Stimulated activated CD4-positive, alpha-beta T cell treated with anti-CD3 and anti-CD28 coated beads, TNF-alpha, amount 100 ng/mL, for 1 hour (primary cell): ENCODE measurements around the gene MAP3K9.

ENCODE experiments used
- DNase-seq, 3 donors: peaks; one replicate each; pipeline ENCODE4 v3.0.0-alpha.2; 2020; ENCODE audit warnings: low read depth in 3 of 3, low spot score in 1 of 3

MAP3K9 gene

DNA sequence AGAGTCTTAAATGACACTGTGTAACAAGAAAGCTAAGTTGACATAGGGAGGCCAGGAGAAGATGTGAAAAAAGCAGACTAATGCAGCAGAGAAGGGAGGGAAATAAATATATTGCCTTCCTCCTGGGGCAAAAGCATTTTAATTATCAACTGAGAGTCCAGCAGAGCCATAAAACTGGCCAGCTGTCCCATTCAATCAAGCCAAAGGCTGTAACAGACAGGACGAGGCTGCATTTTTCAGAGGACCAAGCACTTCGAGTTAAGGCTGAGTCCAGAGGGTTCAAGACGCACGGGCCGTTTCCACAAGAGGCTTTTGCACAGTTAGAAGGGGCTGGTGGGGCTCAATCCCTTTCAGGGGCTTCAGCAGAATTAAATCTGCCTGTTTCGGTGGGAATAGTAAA lies 20.4 kb downstream of the MAP3K9 start:
- no peak for DNase-seq

DNA sequence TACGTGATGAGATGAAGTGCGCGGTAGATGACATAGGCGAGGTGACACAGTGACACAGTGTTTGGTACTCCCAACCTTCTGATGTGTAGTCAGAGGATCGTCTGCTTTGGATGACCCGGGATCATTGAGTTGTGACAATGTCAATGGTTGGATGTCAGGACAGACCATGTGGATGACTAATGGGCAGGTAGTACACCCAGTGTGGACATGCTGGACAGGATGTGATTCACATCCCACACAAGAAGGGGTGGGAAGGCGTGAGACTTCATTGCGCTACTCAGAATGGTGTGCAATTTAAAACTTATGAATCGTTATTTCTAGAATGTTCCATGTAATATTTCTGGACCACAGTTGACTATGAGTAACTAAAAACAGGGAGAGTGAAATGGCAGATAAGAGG lies 23.8 kb downstream of the MAP3K9 start:
- DNase-seq = no peak

DNA sequence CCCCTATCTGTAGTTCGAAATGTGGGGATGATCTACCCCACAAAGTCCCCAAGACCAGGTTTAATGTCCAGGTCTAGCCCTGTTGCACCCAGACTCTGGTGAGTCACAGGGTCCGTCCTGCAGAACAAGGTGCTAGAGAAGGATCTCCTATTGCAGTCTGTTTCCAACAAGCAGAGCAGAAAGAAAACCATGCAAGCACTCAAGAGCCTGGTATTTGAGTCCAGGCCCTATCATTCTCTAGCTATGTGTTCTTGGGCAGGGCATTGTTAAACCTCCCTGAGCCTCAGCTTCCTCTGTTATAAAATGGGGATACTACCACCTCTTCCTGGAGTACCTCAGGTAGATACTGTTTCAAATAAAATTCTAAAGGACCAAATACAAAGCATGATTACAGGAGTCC lies 24.4 kb downstream of the MAP3K9 start:
- no peak for DNase-seq

DNA sequence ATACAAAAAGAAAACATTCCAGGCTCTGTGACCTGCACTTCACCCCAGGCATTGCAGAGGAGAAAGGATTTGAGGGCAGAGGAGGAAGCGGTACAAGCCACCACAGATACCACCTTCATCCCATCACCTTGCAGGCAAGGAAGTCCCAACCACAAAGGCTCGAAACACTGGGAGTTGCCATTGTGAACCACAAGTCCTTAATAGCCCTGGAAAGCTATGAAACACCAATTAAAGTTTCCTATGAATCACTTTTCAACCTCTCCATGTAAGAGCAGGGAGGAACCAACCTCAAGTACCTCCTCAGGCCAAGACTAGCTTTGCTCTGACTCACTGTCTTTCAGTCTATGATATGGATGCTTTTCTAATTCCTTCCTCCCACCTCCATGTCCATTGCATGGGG lies 27.0 kb downstream of the MAP3K9 start:
- DNase-seq = no peak

DNA sequence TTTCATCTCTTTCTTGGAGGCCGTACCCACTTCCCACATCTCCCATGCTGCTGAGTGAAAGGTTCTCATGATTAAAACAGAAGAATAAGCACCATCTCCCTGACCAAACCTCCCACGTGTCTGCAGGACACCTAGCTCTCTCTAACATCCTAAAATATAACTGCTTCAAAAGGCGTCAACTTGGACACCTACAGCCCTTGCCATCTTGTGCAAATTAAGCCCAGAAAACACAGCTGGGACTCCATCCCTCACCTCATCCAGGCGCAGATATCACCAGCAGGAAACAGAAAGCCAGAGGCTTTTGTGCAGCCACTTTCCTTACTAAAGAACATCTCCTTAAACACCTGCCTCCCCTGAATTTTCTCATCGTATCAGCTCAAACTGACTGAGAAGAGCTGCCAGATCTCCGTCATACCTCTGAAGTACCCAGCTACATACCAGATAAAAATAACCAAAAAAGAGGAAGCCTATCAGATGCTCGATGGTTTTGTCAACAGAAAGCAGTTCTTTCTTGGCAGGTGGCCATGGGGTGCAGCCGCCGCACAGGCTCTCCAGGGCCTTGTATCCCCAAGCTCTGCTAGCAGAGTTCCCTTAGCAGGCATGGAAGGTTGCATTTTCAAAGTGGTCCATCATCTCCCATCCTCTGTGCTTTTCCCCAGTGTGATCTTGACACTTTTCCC lies 28.8 kb downstream of the MAP3K9 start:
- DNase-seq = no peak

DNA sequence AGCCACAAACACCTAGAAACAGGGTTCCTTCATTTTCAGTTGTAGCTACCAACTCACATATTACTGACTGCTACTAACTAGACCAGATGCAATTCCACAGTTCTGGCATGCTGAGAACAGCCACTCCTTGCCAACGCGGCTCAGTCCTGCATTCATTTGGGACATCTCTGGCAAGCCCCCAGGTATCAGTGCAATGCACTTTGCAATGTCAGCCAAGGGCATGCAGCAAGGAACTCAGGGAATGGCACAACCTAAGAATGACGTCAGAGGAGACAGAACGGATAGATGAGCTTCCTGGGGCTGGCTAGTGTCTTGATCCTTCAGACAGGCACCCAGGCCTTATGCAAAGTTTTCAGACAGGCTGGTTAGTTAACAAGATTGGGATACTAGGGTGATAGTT lies 29.6 kb downstream of the MAP3K9 start:
- no peak for DNase-seq

DNA sequence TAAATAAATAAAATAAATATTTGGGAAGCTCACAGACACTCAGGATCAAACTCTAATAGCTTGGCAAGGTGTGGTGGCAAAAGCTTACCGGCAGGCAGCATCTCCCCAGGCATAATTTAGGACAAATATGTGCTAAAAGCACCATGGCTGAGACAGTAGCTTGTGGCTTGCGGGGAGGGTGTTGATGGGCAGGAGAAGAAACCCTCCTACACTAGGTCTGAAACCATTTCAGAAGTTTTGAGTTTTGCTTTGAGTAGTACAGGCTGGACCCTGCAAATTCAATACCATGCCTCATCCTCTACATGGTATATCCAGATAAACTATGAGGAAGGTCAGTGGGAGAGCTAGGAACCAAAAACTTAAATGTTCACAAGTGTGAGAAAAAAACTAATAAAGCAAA lies 33.1 kb downstream of the MAP3K9 start:
- DNase-seq = no peak

DNA sequence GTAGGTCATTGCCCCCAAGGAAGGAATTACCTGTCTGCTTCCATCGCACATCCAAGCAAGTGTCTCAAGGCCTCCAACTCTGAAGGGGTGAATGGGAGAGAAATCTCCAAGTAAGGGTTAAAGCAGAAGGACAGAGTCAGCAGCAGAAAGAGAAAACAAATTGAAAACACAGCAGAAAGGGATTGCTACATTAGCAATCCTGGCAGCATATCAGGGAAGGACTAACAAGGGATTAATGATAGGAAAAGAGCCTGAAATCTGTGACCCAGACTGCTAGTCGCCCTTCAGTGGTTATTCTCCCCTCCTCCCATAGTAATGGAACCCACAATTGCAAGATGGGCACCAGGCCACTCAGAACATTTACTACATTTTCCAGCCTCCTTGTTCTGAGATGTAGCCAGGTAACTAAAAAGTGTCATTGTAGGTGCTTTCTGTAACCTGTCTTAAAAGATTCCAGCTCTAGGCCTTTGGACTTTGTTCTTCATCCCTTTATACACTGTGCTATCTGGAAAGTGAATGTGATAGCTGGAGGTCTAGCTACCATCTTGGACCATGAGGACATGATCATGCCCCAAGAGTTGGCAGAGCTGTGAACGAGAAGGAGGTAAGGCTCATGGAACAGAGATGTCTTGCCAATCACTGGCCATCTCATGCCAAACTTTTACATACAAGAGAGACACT lies 36.0 kb downstream of the MAP3K9 start:
- no peak for DNase-seq

DNA sequence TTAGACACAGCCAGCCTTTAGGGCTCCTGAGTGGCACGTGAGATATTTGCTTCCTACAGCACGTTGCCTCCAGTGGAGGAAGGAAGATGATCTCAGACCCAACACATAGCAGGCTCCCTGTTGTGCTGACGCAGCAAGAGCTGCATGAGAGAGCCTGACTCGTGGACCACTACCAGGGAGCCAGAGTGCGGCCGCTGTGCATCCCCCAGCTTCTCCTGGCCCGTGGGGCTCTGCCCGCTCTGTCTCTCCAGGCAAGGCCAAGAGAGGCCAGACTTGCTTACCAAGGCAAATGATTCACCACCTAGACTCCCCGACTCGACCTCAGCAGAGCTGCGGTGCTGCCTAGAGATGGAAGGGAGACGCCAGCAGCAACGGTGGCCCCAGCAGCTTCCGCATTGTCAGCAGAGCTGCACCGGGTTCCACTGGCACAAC lies 37.5 kb downstream of the MAP3K9 start:
- no peak for DNase-seq

DNA sequence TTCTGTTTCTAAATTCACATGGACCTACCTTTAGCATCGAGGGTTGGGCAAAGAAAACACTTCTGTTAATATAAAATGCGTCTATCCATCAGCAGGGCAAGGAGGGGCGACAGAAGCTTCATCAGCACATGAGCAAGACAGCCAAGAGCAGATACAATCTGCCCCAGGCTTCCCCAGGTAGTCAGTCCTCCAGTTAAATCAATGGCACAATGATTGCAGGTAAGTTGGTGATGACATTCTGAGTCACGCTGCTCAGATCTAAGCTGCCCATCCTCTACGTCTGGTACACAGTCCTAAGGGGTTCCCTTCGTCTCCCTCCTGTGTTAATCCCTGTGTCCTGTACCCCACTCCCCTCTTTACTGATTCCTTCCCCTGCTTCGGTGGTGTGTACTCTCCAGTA lies 38.8 kb downstream of the MAP3K9 start:
- no peak for DNase-seq

DNA sequence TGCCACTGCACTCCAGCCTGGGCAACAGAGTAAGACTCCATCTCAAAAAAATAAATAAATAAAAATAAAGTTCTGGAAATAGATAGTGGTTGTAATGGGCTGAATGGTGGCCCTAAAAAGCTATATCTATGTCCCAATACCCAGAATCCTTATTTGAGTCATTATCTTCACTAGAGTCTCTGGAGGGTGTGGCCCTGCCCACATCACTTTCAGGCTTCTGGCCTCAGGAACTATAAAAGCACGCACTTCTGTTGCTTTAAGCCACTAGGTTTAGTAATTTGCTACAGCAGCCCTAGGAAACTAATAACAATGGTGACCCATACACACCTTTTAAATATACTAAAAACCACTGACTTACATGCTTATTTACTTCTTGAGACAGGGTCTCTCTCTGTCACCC lies 49.9 kb downstream of the MAP3K9 start:
- no peak for DNase-seq

DNA sequence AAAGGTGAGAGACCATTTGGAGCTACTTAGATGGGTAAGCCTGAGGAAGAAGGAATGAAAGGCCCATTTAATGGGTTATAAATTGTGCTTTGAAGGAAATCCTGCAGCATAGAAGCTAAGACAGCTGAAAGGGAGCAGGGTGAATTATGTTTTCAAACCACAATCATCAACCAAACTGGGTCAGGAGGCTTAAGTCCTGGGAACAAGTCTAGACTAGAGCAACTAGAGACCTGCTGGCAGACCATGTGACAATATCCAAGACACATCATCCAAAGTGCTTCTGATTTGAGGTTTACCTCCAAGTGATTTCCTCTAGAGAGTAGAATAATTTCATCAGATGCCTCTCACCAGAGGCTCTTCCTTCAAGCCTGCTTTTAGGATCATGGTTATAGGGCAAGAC lies 53.7 kb downstream of the MAP3K9 start:
- DNase-seq = no peak

DNA sequence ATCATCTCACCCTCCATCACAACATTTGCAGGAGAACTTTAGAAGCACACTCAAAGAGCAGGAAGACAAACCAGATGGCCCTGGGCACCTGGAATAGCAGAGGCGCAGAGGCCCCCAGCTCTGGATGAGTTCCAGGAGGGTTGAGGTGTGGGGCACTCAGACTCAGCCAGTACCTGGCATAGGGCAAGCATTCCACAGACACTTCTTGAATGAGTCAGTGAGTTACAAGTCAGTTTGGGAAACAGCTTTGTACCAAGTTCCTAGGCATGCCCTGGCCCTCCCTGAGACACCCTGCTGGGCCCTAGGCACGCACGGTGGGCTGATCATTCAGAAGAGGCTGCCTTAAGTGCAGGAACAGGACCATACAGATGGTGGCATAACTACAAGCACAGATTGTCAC lies 54.3 kb downstream of the MAP3K9 start:
- DNase-seq = no peak

DNA sequence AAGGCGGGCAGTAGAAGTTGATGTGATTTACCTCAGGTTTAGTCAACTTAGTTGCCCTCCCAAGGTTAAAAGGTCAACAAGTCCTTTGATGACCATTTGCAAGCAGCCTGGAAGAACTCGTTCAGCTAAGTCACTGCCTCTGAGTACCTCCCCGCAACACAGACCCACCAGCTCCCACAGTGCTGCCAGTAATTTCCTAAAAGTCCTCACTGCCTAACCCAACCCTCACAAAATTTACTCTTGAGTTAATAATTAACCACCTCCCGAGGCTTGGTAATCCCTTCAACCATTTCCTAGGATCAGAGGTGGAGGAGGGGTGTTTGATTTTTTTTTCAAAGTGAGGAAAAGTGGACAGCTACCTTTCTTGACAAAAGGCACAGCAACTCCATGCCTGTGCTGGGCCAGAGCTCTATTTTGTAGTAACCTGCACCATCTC lies 55.8 kb downstream of the MAP3K9 start:
- no peak for DNase-seq

DNA sequence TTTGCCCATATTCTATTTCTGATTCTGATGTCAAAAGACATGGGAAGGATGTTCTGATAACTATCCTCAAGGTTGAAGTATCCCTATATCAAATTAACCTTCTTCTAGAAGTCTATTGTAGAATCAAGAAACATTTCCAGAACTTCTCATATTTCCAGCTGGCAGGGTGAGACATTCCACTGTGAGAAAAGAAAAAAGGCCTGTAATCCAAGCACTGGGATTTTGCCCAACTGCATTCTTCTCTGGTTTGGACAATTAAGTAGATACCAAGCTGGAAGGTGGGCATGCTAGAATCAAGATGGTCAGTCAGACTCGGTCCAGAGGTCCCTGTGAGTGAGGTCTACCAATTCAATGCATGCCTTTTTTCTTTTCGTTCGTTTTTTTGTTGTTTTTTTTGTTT lies 60.9 kb downstream of the MAP3K9 start:
- DNase-seq = no peak

DNA sequence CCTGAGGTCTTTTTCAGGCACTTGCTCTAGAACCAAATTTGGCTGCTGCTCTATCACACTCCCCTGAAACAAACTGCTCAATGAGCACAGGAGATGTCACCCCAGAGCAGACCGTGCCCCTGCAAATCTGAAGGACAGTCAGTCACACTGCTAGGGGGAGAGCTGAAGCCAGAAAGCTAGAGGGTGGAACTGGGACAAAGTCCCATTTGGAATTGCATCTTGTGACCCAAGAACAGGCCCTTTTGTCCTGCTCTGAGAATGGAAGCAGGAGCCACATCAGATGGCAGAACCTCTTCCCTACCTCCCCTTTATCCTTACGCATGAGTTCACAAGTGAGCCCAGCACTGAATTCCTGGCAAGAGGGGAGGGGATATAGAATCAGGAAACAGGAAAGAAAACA lies 64.7 kb downstream of the MAP3K9 start:
- DNase-seq = no peak

DNA sequence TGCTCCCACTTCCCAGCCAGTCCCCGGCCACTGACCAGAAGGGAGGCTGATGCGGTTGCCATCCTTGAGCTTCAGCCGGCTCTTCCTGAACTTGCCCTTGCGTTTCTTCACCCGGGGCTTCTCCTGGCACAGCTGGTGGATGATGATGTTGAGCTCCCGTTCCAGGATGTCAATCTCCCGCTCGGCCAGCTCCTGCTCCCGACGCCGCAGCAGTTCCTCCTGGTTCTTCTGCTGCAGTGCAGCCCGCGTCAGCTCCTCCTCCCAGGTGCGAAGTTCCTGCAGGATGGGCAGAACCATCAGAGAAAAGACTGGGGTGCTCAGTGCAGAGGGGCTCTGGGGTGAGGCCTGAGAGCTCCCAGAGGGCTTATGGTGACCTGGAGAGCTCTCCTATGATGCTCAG lies 67.0 kb downstream of the MAP3K9 start:
- DNase-seq = no peak

DNA sequence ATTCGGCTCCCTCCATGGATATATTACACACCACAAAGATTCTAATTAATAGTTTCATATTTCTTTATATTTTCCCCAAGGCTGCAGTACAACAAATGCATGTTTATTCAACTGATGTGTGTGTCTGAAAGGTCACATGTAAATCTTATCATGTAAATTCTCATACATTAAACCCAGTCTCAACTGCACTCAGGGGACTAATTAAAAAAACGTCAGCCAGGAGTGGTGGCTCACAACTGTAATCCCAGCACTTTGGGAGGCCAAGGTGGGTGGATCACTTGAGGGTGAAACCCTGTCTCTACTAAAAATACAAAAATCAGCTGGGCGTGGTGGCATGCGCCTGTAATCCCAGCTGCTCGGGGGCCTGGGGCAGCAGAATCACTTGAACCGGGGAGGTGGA lies 67.8 kb downstream of the MAP3K9 start:
- no peak for DNase-seq

DNA sequence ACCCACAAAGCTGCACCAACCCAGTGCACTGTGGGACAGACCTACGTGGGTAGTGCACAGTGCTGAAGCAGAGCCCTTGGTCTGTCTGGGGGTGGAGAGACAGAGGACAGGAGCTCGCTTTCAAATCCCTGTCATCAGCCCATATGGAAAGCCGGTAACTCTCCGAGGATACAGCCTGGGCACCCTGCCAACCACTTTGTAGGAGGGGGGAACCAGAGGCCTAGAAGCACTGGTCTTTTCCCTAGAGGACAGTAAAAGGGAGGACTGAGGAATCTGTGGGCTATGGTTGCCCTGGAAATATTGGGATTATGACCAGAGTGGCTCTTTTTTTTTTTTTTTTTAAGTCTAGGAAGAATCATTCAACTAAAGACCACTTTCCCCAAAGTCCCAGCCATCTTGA lies 74.3 kb downstream of the MAP3K9 start:
- no peak for DNase-seq

DNA sequence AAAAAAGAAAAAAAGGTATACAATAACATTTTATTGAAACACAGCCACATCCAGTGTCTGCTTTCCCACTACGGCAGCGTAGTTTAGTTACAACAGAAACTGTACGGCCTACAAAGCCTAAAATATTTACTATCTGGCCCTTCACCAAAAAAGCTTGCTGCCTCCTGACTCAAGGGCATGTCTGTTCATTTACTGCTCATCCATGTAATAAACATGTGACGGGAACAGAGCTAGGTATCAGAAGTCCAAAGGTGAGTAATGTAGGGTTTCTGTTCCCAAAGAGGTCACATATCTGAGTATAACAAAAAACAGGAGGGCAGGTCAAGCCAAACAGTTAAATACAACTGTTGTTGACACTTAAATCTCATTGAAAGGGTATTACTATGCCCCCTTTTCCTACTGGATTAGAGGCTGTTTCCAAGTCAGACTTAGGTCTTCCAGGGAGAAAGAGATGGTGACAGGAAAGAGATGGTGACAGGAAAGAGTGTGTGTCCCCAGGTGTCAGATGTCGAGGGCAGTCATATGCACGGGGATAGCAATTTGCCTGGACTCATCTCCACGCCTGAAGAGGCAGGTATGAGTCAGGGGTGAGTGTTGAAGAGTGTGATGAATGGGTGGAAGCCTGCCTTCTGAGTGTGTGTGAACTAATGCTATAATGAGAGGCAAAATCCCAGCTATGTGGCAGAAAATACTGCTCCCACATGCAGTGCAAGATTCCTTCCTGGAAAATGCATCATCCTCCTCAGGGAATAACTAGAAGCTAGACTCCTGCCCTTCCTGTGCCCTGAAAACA lies 77.7 kb downstream of the MAP3K9 start:
- DNase-seq = no peak

DNA sequence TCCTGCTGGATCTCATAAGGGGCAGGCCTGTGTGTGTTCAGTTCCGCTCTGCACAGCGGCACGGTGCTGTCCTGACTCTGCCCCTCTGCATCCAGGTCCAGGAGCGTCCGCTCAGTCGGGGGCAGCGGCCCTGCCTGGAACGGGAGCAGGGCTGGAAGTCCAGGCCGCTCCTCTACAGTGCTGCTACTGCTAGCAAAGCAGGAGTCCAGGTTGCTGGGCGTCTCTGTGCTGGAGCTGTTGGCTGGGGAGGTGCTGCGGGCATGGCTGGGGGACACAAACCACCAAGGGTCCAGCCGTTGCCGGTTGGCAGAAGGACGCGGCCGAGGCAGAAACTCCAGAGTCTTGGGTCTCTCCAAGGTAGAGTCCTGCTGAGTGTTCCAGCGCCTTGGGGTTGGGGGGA lies 78.9 kb downstream of the MAP3K9 start:
- no peak for DNase-seq

DNA sequence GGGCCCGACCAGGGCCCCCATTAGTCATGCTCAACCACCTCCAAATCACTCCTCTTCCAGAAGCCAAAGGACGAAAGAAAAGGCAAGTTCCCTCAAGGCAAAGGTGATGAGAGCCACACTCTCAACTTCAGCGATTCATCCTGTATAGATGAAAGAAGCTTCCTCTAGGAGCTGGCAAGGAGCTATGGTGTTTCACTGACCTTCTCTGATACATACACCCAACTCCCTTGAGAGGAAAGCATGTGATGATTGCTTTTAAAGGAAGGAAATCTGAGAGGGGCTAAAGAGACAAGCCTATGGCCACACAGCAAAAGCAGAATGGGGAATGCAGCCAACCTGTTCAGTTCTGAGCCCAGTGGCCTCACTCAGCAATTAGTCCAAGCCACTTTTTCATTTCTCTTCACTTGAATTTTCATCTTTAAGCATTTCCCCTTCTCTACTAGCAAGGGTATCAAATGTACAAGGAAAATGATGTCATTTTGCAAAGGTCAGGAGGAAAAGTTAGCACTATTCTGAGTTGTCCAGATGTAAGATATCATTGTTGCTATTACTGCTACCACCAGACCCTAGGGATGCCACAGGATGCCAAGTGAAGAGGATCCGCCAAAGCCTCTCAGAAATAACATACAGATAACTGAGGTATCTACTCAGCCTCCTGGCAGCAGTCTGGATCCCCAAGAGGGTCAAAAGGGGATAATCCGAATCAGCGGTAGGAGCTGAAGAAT lies 82.5 kb downstream of the MAP3K9 start:
- DNase-seq = no peak
